IPS-15b (cell line): ENCODE data around the gene TMX4.
A peak's percentile ranks its signal among the peaks of the same experiment; 100 is the strongest.

Experiments
- H3K27me3 ChIP-seq: one replicate; pipeline ENCODE4 v1.6.1; 2013; ENCODE audit warnings: low read length; ENCODE audit not compliant: control insufficient read depth, insufficient read depth
- H3K36me3 ChIP-seq: one replicate; pipeline ENCODE4 v1.6.1; 2013; ENCODE audit warnings: low read length; ENCODE audit not compliant: control insufficient read depth, insufficient read depth
- H3K4me1 ChIP-seq: one replicate; pipeline ENCODE4 v1.6.1; 2013; ENCODE audit warnings: mild to moderate bottlenecking, low read length; ENCODE audit not compliant: control insufficient read depth, insufficient read depth
- H3K4me3 ChIP-seq: one replicate; pipeline ENCODE4 v1.5.1; 2013; ENCODE audit warnings: low read depth, low read length
- H3K9ac ChIP-seq: one replicate; pipeline ENCODE4 v1.6.1; 2013; ENCODE audit warnings: low read depth, mild to moderate bottlenecking, low read length
- H3K9me3 ChIP-seq: one replicate; pipeline ENCODE4 v1.6.1; 2013; ENCODE audit warnings: mild to moderate bottlenecking, low read length; ENCODE audit not compliant: control insufficient read depth, insufficient read depth

TMX4 gene

GRCh38 chr20:8019246-8019997 is at the start of gene TMX4:
TSS of gene TMX4 (minus strand) at chr20:8019761. CDS start at chr20:8019613, 148 bp downstream.
- peak within 1 kb of the TSS; percentile 88 for H3K4me3 ChIP-seq
- H3K9ac ChIP-seq = peak within 1 kb of the TSS; percentile 63
- H3K36me3 ChIP-seq = no peaks in the 10 kb centered on the region
- no peaks in the 10 kb centered on the region for H3K9me3 ChIP-seq
- peaks cover 14% of the 10 kb centered on the region for H3K27me3 ChIP-seq
- H3K4me1 ChIP-seq = no peaks in the 10 kb centered on the region

- Histone ChIP-seq H3K36me3 (no peaks in the 10 kb centered on the region), H3K9me3 (no peaks in the 10 kb centered on the region), H3K4me1 (no peaks in the 10 kb centered on the region), H3K27me3 (no peaks in the 10 kb centered on the region), H3K4me3 (no peak overlapping the region), H3K9ac (no peak overlapping the region)
These were observed 47.5 kb upstream of the TMX4 start for GRCh38 chr20:8067082-8067481.

DNA sequence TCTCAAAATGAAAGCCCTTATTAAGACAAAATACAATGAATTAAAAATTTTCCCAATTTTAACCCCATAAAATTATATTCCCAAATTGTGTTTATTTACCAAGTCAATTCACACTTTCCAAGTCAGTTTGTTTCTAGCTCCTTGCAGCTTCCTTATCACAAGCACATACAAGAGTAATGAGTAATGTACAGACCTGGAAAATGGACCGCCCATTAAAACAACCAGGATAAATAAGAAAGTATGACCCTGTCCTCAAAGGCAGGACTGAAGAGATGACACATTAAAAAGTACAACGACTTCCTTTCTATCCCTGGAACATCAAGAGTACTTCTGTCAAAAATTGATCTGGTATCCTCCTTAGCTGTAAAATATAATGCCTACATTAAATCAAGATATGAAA is 47.1 kb upstream of the TMX4 start:
- Histone ChIP-seq H3K4me1 (no peaks in the 10 kb centered on the region), H3K9ac (no peak overlapping the region), H3K36me3 (no peaks in the 10 kb centered on the region), H3K4me3 (no peak overlapping the region), H3K27me3 (no peaks in the 10 kb centered on the region), H3K9me3 (no peaks in the 10 kb centered on the region)

GRCh38 chr20:8065691-8066090 is 46.1 kb upstream of the TMX4 start:
- no peaks in the 10 kb centered on the region for H3K9me3 ChIP-seq
- no peaks in the 10 kb centered on the region for H3K4me1 ChIP-seq
- H3K27me3 ChIP-seq = no peaks in the 10 kb centered on the region
- no peak overlapping the region for H3K4me3 ChIP-seq
- no peaks in the 10 kb centered on the region for H3K36me3 ChIP-seq
- no peak overlapping the region for H3K9ac ChIP-seq

GRCh38 chr20:8062756-8063155 is 43.2 kb upstream of the TMX4 start:
- Histone ChIP-seq H3K27me3 (no peaks in the 10 kb centered on the region), H3K9ac (no peak overlapping the region), H3K4me3 (no peak overlapping the region), H3K36me3 (no peaks in the 10 kb centered on the region), H3K4me1 (no peaks in the 10 kb centered on the region), H3K9me3 (no peaks in the 10 kb centered on the region)

- Histone ChIP-seq H3K36me3 (no peaks in the 10 kb centered on the region), H3K4me1 (no peaks in the 10 kb centered on the region), H3K9ac (no peak overlapping the region), H3K4me3 (no peak overlapping the region), H3K27me3 (no peaks in the 10 kb centered on the region), H3K9me3 (no peaks in the 10 kb centered on the region)
These were observed 42.4 kb upstream of the TMX4 start for GRCh38 chr20:8061861-8062518.

DNA sequence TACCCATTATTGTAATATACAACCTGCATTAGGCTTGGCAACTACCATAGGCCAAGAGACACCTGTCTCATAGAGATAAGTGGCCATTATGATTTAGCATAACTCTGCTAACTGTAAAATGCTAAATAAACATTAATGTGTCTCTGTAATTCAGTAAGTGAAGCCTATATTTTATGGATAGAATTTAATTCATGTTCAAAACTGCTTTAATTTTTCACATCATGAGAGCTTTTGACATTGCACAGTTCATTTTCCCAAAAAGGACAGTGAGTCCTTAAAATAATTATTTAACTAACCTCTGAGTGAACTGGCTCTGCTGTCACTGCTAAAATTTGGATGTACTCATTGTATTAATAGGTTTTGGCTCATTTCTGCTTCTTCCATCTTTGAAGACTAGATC is 41.4 kb upstream of the TMX4 start:
- Histone ChIP-seq H3K4me3 (no peak overlapping the region), H3K9ac (no peak overlapping the region), H3K9me3 (no peaks in the 10 kb centered on the region), H3K4me1 (no peaks in the 10 kb centered on the region), H3K36me3 (no peaks in the 10 kb centered on the region), H3K27me3 (no peaks in the 10 kb centered on the region)

- no peaks in the 10 kb centered on the region for H3K9me3 ChIP-seq
- H3K4me1 ChIP-seq = no peaks in the 10 kb centered on the region
- H3K27me3 ChIP-seq = no peaks in the 10 kb centered on the region
- H3K36me3 ChIP-seq = no peaks in the 10 kb centered on the region
- no peak overlapping the region for H3K9ac ChIP-seq
- no peak overlapping the region for H3K4me3 ChIP-seq
These were observed 38.3 kb upstream of the TMX4 start for GRCh38 chr20:8057871-8058270.

GRCh38 chr20:8055096-8055495 is 35.5 kb upstream of the TMX4 start:
- H3K4me1 ChIP-seq = no peaks in the 10 kb centered on the region
- H3K27me3 ChIP-seq = no peaks in the 10 kb centered on the region
- no peaks in the 10 kb centered on the region for H3K36me3 ChIP-seq
- H3K4me3 ChIP-seq = no peak overlapping the region
- no peaks in the 10 kb centered on the region for H3K9me3 ChIP-seq
- H3K9ac ChIP-seq = no peak overlapping the region

DNA sequence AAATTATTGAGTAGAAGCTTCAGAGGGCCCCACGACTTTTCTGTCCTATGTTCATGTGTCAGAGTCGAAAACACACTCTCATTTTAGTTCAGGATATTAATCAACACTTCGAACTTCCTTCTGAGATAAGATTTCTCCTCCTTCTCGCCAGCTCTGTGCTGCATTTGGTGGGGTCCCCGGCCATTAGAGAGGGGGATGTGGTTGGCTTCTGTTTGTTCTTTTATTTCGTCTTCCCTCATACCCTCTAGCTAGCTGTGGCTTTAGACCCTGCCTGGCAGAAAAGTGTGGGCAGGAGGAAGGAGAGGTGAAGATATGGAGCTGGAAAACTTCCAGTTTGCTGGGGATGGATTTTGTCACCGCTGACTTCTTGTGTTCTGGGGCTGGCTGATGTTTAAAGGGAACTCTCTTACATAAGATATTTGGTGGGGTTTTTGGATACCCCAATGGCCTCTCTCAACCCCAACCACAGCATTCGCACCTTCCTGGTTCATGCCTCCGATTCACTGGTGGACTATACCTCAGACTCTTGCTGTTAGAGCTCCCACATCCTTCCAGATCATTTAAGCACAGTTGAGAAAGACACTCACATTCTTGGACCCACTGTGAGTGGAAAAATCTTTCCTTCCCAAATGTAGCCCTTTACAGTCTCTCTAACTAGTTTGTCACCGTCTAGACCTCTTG is 30.7 kb upstream of the TMX4 start:
- Histone ChIP-seq H3K4me1 (no peaks in the 10 kb centered on the region), H3K27me3 (no peaks in the 10 kb centered on the region), H3K36me3 (no peaks in the 10 kb centered on the region), H3K9ac (no peak overlapping the region), H3K9me3 (no peaks in the 10 kb centered on the region), H3K4me3 (no peak overlapping the region)

GRCh38 chr20:8049310-8049709 is 29.7 kb upstream of the TMX4 start:
- no peaks in the 10 kb centered on the region for H3K36me3 ChIP-seq
- no peak overlapping the region for H3K4me3 ChIP-seq
- H3K27me3 ChIP-seq = no peaks in the 10 kb centered on the region
- H3K4me1 ChIP-seq = no peaks in the 10 kb centered on the region
- no peaks in the 10 kb centered on the region for H3K9me3 ChIP-seq
- H3K9ac ChIP-seq = no peak overlapping the region

DNA sequence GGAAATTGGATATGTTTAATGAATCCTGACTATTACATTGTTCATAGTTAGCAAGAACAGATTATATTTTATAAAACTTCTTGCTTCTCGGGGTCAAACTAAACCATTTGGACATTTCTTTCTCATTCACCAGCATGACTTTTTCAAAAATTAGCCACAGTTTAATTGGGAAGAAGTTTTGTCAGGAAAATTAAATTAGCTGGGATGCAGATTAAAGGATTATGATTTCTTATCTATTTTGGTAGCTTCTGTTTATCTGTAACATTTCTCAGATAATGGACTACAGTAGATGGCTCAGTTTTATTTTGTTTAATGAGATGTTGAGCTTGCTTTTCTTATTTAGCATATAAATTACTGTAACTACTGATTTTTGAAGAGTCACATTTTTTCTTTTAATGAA is 26.4 kb upstream of the TMX4 start:
- no peak overlapping the region for H3K9ac ChIP-seq
- no peaks in the 10 kb centered on the region for H3K9me3 ChIP-seq
- H3K27me3 ChIP-seq = no peaks in the 10 kb centered on the region
- H3K36me3 ChIP-seq = no peaks in the 10 kb centered on the region
- no peaks in the 10 kb centered on the region for H3K4me1 ChIP-seq
- no peak overlapping the region for H3K4me3 ChIP-seq
